Endothelial cell of umbilical vein (primary cell): Measurements from ENCODE around the gene DLL3.

ENCODE experiments used
- CTCF ChIP-seq, 2 donors: IDR thresholded peaks; 1 replicate in 1 of 2; 2 replicates in 1 of 2; pipeline ENCODE4 v1.5.1; 2011; ENCODE audit warnings: low read length in 2 of 2, mild to moderate bottlenecking in 2 of 2, moderate library complexity in 2 of 2, control low read depth in 1 of 2, inconsistent platforms in 1 of 2, low read depth in 1 of 2; ENCODE audit not compliant: insufficient read depth in 1 of 2; ENCODE audit errors: extremely low read depth in 1 of 2
- POLR2AphosphoS5 ChIP-seq: IDR thresholded peaks from 2 replicates; pipeline ENCODE4 v1.6.1; 2012; ENCODE audit warnings: low read depth, mild to moderate bottlenecking, control low read depth, low read length, moderate library complexity; ENCODE audit not compliant: insufficient read depth

GRCh38 chr19:39506598-39506943 is 7.8 kb downstream of the DLL3 start:
- TF ChIP-seq CTCF (IDR thresholded peaks at IDR 0.05; ENCODE audit: extremely low read depth in 1 of 2, insufficient read depth in 1 of 2, low read depth in 1 of 2, low read length in 2 of 2) (no peak), POLR2AphosphoS5 (no peak)
